NCI-H82 treated with DMSO at 0.1 percent for 48 hours (cell line): Measurements from ENCODE around the gene COPZ2.
"Not testable (repeated sequence)": the region's sequence is repeated elsewhere in the genome, so short reads cannot be mapped to it uniquely, and the experiment has no call there.

Experiments
- DNase-seq: peaks from one replicate; lab custom pipeline; 2025; ENCODE audit not compliant: unreplicated experiment; lab: John Stamatoyannopoulos, UW

The COPZ2 gene

DNA sequence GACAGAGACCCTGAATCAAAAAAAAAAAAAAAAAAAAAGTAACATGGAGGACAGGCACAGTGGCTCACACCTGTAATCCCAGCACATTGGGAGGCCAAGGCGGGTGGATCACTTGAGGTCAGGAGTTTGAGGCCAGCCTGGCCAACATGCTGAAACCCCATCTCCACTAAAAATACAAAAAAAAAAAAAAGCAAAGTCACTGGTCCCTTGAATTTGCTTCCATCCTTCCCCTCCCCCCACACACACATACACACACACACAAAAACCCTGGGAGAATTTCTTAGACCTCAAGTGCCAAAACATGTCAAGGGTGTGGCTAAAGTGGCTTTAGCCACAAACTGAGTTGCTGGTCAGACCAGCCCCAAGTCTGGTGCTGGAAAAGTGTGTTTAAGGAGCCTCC lies 49.2 kb downstream of the COPZ2 start:
- DNase-seq, result not testable (repeated sequence)

DNA sequence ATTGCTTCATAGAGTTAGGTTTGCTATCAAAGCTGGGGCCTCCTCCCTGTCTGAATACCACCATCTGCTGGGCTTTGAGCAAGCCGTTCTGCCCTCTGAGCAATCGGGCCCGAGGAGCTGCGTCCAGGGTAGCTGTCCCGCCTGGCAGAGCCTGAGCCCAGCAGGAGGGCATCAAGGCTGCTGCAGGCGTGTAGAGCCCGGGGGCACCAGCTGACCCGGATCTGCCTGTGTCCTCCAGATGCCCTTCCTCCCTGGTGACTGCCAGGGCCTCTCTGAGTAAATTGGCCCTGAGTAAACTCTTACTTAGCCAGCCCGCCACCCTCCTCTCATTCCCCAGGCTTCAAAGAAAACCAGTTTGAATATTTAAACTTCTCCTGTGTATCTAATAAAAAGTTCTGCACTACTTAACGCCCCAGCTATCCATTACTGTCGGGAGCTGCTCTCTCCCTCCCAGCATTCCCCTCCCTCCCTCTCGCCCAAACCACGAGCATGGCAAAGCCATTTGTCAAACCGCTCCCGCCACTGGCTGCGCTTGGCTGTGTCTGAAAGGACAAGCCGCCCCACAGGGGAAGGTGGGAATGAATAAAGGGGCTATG lies 50.3 kb downstream of the COPZ2 start:
- peak; percentile 28 for DNase-seq

DNA sequence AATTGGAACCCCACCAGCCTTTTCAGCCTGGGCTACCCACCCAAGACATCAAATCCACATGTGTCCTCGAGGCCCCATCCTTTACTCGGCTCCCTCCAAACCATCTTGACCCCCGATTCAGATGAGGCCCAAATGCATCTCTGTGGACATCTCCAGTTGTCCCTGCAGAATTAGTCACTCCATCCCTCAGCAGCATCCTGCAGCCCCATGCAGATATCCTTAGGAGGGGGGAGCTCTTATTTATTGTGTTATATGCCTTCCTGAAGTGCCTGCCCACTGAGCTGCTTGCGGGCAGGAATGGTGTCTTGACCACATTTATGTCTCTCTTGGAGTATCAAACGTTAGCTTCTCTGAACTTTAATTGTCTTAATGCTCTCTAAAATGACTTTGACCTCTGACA lies 51.1 kb downstream of the COPZ2 start:
- no peak for DNase-seq

- no peak for DNase-seq
Observed at GRCh38 chr17:47983492-47984223, 53.9 kb downstream of the COPZ2 start.

- peak; percentile 53 for DNase-seq
Observed at GRCh38 chr17:47982645-47983390, 54.8 kb downstream of the COPZ2 start.

DNA sequence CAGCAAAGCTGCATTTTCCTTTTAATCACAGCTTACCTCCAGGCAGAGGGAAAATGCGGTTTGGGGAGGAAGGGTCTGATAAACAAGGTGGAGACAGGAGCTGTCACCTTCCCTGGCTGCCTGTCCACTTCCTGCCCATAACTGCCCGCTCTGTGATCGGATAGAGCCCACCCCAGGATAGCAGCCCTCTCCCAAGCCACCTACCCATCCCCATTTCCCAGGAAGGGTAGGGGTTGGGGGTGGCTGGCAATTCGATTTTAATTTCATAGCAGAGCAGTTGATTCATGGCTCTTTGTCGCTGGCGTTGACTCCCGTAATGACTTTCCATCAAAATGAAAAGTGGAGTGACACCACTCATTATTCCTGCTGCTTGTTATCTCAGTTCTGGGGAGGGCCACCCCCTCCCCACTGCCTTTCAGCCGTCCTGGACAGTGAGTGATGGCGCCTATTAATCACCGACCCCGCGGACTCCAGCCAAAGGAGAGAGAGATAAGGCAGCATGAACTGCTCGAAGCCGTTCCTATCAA lies 55.4 kb downstream of the COPZ2 start:
- no peak for DNase-seq

DNA sequence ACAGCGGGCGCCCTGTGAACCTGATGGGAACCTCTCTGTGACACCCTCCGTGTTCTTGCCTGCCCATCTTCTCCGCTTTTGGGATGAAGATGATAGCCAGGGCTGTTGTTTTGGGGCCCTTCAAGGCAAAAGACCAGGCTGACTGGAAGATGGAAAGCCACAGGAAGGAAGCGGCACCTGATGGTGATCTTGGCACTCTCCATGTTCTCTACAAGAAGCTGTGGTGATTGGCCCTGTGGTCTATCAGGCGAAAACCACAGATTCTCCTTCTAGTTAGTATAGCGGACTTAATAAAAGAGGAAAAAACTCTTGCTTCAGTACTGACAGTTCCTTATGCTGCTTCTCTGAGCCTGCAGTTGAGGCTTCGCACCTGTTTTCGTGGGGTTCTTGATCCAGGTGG lies 56.1 kb downstream of the COPZ2 start:
- no peak for DNase-seq

GRCh38 chr17:47980541-47980940 lies 57.1 kb downstream of the COPZ2 start:
- DNase-seq, result no peak

DNA sequence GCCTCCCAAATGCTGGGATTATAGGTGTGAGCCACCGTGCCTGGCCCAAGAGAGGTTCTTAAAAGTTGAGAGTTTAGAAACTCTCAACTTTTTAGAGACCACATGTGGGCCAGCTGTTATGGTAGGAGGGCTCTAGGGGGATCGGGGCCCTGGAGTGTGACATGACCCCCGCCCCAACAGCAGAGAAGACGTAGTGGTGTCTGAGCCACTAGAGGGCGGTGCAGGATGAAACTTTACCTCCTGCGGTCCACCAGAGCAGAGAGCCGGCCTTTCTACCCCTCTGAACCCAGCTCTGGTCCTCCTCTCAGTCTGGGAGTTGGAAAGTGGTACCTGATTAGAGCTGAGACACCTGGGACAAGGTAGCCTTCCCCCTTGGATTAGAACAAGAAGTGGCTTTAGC lies 59.3 kb downstream of the COPZ2 start:
- DNase-seq, result peak; percentile 67
